Measurements from ENCODE around the gene MAP3K1.

DNA sequence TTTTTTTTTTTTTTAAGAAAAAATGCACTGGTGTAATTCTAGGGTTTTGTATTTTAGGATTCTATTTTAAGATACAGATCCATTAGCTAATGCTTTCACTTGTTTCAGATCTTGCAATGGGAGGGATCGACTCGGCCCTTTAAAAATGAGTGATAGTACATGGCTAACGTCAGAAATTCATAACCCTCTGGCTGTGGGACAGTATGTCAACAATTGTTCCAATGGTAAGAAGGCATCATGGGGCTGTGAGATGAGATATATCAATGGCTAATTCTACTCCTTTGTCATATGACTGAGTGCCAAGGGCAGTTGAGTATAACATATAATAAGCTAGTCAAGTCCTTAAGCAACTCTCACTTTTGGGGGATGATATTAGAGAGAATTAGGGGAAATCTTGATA is 98.4 kb downstream of the MAP3K1 start:
- TF ChIP-seq ZNF274 (IDR thresholded peaks at IDR 0.05; ENCODE audit: low read depth, low read length) (no peak), SUZ12 (IDR thresholded peaks at IDR 0.05; ENCODE audit: extremely low read depth, insufficient read depth, insufficient read length) (no peak)
